Parathyroid adenoma (tissue), 2 donors: Measurements from ENCODE around the gene ICA1.
A peak's percentile ranks its signal among the peaks of the same experiment; 100 is the strongest.
"Not testable (repeated sequence)": the region's sequence is repeated elsewhere in the genome, so short reads cannot be mapped to it uniquely, and the experiment has no call there.

Experiments
- H2AFZ ChIP-seq: fragments of 300-600 bp; sonication (generic); one replicate; pipeline ENCODE4 v1.7.0; 2017; ENCODE audit warnings: antibody characterized with exemption, mild to moderate bottlenecking
- H3K27ac ChIP-seq: fragments of 300-600 bp; sonication (generic); one replicate; pipeline ENCODE4 v1.7.0; 2017
- H3K27me3 ChIP-seq: fragments of 300-600 bp; sonication (generic); one replicate; pipeline ENCODE4 v1.7.0; 2017; ENCODE audit warnings: low read length; ENCODE audit not compliant: control insufficient read depth, insufficient read depth
- H3K36me3 ChIP-seq: fragments of 300-600 bp; sonication (generic); one replicate; pipeline ENCODE4 v1.7.0; 2017; ENCODE audit warnings: low read length; ENCODE audit not compliant: control insufficient read depth, insufficient read depth
- H3K4me1 ChIP-seq: fragments of 300-600 bp; sonication (generic); one replicate; pipeline ENCODE4 v1.7.0; 2017; ENCODE audit warnings: control low read depth
- H3K4me2 ChIP-seq: fragments of 300-600 bp; sonication (generic); one replicate; pipeline ENCODE4 v1.7.0; 2017; ENCODE audit warnings: low read length
- H3K4me3 ChIP-seq: fragments of 300-600 bp; sonication (generic); one replicate; pipeline ENCODE4 v1.7.0; 2017; ENCODE audit warnings: low read depth, low read length
- H3K79me2 ChIP-seq: fragments of 300-600 bp; sonication (generic); one replicate; pipeline ENCODE4 v1.7.0; 2017; ENCODE audit warnings: control low read depth
- H3K9ac ChIP-seq: fragments of 300-600 bp; sonication (generic); one replicate; pipeline ENCODE4 v1.7.0; 2017; ENCODE audit warnings: mild to moderate bottlenecking
- H3K9me3 ChIP-seq: fragments of 300-600 bp; sonication (generic); one replicate; pipeline ENCODE4 v1.7.0; 2017; ENCODE audit warnings: low read length; ENCODE audit not compliant: control insufficient read depth
- CTCF ChIP-seq: fragments of 300-600 bp; sonication (generic); IDR thresholded peaks from one replicate; pipeline ENCODE4 v1.7.0; 2017; ENCODE audit warnings: antibody characterized with exemption, mild to moderate bottlenecking
- donor health status: primary hyperparathyroidism.

The ICA1 gene

GRCh38 chr7:8303904-8304528 is 42.0 kb upstream of the ICA1 start:
- H3K36me3 ChIP-seq = no peaks in the 10 kb centered on the region
- no peak overlapping the region for H3K27ac ChIP-seq
- no peaks in the 10 kb centered on the region for H3K4me1 ChIP-seq
- no peak overlapping the region for H2AFZ ChIP-seq
- no peak for TF ChIP-seq CTCF
- H3K79me2 ChIP-seq = no peaks in the 10 kb centered on the region
- no peaks in the 10 kb centered on the region for H3K27me3 ChIP-seq
- H3K9ac ChIP-seq = no peak overlapping the region
- H3K9me3 ChIP-seq = no peaks in the 10 kb centered on the region
- H3K4me3 ChIP-seq = no peak overlapping the region
- H3K4me2 ChIP-seq = no peak overlapping the region

GRCh38 chr7:8297023-8297422 is 35.1 kb upstream of the ICA1 start:
- H3K9ac ChIP-seq, H3K27ac ChIP-seq, H3K36me3 ChIP-seq, H3K9me3 ChIP-seq, H3K79me2 ChIP-seq, H3K4me3 ChIP-seq, H3K27me3 ChIP-seq, H3K4me2 ChIP-seq, H3K4me1 ChIP-seq: not testable (repeated sequence)
- H2AFZ ChIP-seq = peak overlapping the region; percentile 59

GRCh38 chr7:8296362-8296659 is 34.3 kb upstream of the ICA1 start:
- Histone ChIP-seq H3K9me3 (no peaks in the 10 kb centered on the region), H3K27me3 (no peaks in the 10 kb centered on the region), H2AFZ (peak overlapping the region; percentile 59), H3K4me2 (no peak overlapping the region), H3K36me3 (no peaks in the 10 kb centered on the region), H3K27ac (no peak overlapping the region), H3K79me2 (no peaks in the 10 kb centered on the region), H3K9ac (no peak overlapping the region), H3K4me3 (peak overlapping the region; percentile 0), H3K4me1 (no peaks in the 10 kb centered on the region)
- no peak for TF ChIP-seq CTCF

- Histone ChIP-seq H3K36me3 (no peaks in the 10 kb centered on the region), H3K79me2 (no peaks in the 10 kb centered on the region), H3K9ac (no peak overlapping the region), H3K4me2 (no peak overlapping the region), H2AFZ (peak overlapping the region; percentile 59), H3K9me3 (no peaks in the 10 kb centered on the region), H3K27me3 (no peaks in the 10 kb centered on the region), H3K27ac (no peak overlapping the region), H3K4me3 (peak overlapping the region; percentile 0), H3K4me1 (peaks cover under 1% of the 10 kb centered on the region)
- TF ChIP-seq CTCF = peak; percentile 85
These were observed 33.8 kb upstream of the ICA1 start for GRCh38 chr7:8295638-8296361.

GRCh38 chr7:8291397-8292141 is 29.6 kb upstream of the ICA1 start:
- Histone ChIP-seq H3K36me3 (no peaks in the 10 kb centered on the region), H3K27me3 (no peaks in the 10 kb centered on the region), H3K79me2 (no peaks in the 10 kb centered on the region), H3K4me2 (peak overlapping the region; percentile 39), H3K9me3 (no peaks in the 10 kb centered on the region), H3K9ac (no peak overlapping the region), H3K27ac (no peak overlapping the region), H2AFZ (peak overlapping the region; percentile 5), H3K4me3 (peak overlapping the region; percentile 13), H3K4me1 (peaks cover 3% of the 10 kb centered on the region)
- no peak for TF ChIP-seq CTCF
